GM10248 (cell line): ENCODE measurements around the gene COL9A3.

ENCODE experiments used
- CTCF ChIA-PET: fragments of 300-600 bp; sonication (Branson Sonifier 250); formaldehyde crosslinking; extraction: SDS; loops from one replicate; lab custom pipeline; 2021; ENCODE audit warnings: antibody characterized with exemption; lab: Yijun Ruan, JAX
- POLR2A ChIA-PET: fragments of 350-650 bp; sonication (Branson Sonifier 250); formaldehyde crosslinking; extraction: SDS; loops from one replicate; lab custom pipeline; 2020; ENCODE audit warnings: antibody characterized with exemption; lab: Yijun Ruan, JAX
- DNase-seq: peaks from one replicate; pipeline ENCODE4 v3.0.0; 2012; ENCODE audit errors: extremely low spot score
- TF ChIP-seq, protein P1 (sequence below): IDR thresholded peaks from 2 replicates; pipeline ENCODE4 v1.5.1; 2012; ENCODE audit warnings: mild to moderate bottlenecking, low read depth; ENCODE audit errors: extremely low read depth, missing control alignments, control extremely low read depth

Gene COL9A3

DNA sequence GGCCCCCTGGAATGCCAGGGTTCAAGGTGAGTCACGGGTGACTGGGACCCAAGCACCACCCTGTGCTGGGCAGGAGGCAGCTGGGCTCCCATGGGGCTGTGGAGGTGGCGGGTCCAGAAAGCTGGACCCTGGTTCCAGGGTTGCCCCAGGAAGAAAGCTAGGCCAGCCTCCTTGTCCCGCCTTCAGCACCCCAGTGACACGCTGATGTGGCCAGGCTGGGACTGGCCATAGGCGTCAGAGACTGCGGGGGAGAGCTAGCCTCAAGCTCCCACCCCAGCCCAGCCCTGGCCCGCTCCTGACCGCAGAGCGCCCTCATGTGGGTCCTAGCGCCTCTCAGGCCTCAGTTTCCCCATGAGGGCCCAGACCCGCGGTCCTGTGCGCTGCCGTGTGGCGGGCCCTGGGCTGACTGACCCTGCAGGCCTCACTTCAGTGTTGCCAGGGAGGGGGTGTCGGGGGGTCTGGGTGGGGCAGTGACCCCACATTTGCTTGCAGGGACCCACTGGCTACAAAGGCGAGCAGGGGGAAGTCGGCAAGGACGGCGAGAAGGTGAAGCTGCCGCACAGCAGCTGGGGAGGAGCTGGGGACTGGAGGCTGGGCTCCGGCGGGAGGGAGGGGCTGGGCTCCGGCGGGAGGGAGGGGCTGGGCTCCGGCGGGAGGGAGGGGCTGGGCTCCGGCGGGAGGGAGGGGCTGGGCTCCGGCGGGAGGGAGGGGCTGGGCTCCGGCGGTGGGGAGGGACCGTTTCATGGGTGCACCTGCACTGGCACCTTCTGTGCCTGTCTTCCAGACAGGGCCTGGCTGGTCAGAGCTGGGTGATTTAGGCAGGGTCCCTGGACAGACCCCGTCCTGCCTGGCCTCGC lies 7.9 kb downstream of the COL9A3 start:
- ChIA-PET POLR2A (no interaction called here), CTCF (interaction anchor here (0.6 to 1.8 kb wide), 5 partner anchors 17 to 185 kb away, joined by 3 to 9 read pairs (median 4); no protein-coding TSS in a partner anchor)
- no peak for DNase-seq
- TF ChIP-seq, protein P1, sequence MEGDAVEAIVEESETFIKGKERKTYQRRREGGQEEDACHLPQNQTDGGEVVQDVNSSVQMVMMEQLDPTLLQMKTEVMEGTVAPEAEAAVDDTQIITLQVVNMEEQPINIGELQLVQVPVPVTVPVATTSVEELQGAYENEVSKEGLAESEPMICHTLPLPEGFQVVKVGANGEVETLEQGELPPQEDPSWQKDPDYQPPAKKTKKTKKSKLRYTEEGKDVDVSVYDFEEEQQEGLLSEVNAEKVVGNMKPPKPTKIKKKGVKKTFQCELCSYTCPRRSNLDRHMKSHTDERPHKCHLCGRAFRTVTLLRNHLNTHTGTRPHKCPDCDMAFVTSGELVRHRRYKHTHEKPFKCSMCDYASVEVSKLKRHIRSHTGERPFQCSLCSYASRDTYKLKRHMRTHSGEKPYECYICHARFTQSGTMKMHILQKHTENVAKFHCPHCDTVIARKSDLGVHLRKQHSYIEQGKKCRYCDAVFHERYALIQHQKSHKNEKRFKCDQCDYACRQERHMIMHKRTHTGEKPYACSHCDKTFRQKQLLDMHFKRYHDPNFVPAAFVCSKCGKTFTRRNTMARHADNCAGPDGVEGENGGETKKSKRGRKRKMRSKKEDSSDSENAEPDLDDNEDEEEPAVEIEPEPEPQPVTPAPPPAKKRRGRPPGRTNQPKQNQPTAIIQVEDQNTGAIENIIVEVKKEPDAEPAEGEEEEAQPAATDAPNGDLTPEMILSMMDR = no peak

DNA sequence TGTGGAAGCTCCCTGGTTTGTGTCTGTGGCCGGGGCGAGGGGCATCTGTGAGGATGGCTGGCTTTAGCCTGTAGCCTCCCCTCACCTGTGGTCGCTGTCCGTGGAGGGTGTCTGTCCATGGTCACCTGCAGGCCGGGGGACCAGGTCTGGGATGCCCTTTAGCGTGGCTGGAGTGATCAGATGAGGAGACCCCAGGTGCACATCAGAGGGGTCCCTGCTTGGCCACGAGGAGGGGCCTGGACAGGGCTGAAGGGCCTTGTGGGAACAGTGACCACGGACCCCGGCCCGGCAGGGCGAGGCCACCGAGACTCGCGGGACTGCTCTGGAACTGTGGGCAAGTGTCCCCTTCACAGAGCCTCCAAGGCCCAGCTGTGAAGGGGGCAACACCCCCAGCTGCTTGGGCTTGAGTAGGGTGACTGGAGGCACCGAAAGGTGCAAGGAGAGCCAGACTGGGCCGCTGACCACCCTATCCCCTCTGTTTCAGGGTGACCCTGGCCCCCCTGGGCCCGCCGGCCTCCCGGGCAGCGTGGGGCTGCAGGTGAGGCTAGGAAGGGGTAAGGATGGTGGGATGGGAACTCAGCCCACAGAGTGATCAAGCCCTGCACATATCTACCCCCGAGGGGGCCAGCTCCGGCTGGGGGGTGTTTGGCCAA lies 8.6 kb downstream of the COL9A3 start:
- CTCF ChIA-PET = interaction anchor here (0.6 to 1.8 kb wide), 5 partner anchors 16 to 184 kb away, joined by 3 to 9 read pairs (median 4); no protein-coding TSS in a partner anchor
- TF ChIP-seq, protein P1 = no peak
- POLR2A ChIA-PET = no interaction called here
- no peak for DNase-seq

DNA sequence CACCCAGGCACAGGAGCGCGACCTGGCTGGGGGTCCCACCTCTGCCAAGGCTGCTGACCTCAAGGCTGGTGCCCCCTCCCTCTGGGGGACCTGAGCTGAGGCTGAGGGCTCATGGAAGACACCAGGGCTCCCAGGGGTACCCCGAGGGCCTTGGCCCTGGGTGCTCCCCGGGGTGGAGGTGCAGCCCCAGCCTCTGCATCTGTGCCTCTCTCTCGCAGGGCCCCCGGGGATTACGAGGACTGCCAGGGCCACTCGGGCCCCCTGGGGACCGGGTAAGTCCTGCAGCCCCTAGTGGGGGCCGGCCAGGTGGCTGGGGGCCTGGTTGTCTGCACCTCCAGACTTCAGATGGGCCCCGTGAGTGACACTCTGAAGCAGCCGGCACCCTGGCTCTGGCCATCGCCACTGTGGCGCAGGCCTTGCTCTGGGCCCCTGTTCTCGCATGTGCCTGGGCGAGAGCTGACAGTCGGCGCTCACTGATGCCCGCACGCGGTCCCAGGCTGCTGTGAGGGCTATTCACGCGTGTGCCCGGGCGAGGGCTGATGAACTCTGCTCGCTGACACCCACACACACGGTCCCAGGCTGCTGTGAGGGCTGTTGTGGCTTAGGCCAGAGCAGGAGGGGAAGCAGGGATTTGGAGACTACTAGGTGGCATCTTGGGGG lies 9.3 kb downstream of the COL9A3 start:
- TF ChIP-seq, protein P1 = no peak
- ChIA-PET POLR2A (no interaction called here), CTCF (interaction anchor here (1.0 to 1.7 kb wide), 3 partner anchors 18 to 75 kb away, joined by 3 to 9 read pairs (median 5); no protein-coding TSS in a partner anchor)
- DNase-seq = no peak

DNA sequence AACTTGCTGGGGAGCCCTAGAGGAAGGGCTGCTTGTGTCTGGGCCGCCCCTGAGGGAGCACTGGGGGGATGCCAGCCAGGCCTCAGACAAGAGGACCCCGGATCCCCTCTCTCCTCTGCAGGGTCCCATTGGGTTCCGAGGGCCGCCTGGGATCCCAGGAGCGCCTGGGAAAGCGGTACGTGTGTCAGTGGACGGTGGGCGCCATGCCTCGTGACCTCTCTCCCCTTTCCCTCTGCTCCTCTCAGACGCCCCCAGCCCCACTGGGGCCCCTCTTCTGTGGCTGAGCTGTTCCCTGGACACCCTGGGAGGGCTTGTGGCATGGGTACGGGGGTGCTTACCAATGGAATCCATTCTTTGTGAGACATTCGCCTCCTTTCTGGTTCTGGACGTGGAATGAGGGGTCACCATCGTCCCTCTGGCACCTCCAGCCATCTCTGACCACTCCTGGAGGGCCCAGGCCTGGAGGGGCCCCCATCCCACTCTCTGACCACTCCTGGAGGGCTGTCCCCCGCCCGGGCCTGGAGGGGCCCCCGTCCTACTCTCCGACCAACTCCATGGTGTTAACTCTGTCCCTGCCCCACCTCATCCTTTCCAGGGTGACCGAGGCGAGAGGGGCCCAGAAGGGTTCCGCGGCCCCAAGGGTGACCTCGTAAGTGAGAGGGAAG lies 9.9 kb downstream of the COL9A3 start:
- TF ChIP-seq, protein P1 = no peak
- ChIA-PET POLR2A (no interaction called here), CTCF (no interaction called here)
- DNase-seq = no peak

DNA sequence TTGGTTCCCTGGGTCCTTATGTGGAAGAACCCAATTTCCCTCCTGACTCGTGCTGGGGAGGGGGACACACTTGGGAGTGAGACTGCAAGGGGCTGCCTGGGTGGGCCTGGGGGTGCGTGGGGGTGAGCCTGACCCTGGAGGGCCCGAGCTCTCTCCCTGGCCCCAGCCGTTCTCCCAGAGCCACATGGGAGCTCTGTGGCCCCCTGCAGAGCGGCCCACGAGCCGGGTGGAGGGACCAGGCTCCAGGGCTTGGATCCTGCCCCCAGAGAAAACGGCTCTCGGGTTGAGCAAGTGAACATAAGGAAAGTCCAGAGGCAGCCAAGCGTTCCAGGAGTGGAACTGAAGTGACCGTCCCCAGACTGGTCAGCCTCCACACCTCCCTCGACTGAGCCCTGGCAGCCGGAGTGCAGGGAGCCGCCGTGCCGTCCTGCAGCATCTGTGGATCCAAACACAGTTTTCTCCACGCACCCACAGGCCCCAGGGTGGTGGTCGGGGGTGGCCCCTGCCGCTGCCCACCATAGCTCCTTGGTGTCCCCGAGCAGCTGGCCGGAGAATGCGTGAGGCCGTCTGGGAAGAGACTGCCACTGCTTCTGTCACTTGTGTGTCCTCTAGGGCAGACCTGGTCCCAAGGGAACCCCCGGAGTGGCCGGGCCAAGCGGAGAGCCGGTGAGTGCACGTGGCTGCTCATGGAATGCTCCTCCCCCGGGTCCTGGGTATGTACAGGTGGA lies 10.6 kb downstream of the COL9A3 start:
- POLR2A ChIA-PET = no interaction called here
- DNase-seq = no peak
- CTCF ChIA-PET = no interaction called here
- TF ChIP-seq, protein P1 = no peak
